Motor neuron (in vitro differentiated cells): Measurements from ENCODE around the gene TSPO2. TPM values are rescaled to one million over a fixed set of nuclear protein-coding genes. Genes with fewer than 3 reads are reported as not detected.
A peak's percentile ranks its signal among the peaks of the same experiment; 100 is the strongest.

Experiments used
- ATAC-seq, 8 experiments: fragments of 200-7000 bp; cut with Tn5 transposase; replicated peaks in 6 of 8; 2 replicates each; pipeline ENCODE4 v1.8.0; 2021; ENCODE audit warnings: mild to moderate bottlenecking in 8 of 8, moderate library complexity in 8 of 8
- H3K27ac ChIP-seq, 2 donors: fragments of 250-450 bp; sonication (Bioruptor Pico); 2 replicates each; pipeline ENCODE4 v1.9.0; 2021; ENCODE audit warnings: antibody characterized with exemption in 2 of 2, mild to moderate bottlenecking in 2 of 2, moderate library complexity in 1 of 2
- H3K4me1 ChIP-seq, 2 donors: fragments of 250-450 bp; sonication (Bioruptor Pico); replicated peaks in 1 of 2; 2 replicates each; pipeline ENCODE4 v1.6.1; 2021; ENCODE audit warnings: antibody characterized with exemption in 2 of 2, mild to moderate bottlenecking in 2 of 2, moderate library complexity in 1 of 2
- H3K4me3 ChIP-seq, 5 donors: fragments of 250-450 bp; sonication (Bioruptor Pico); 2 replicates each; pipeline ENCODE4 v1.9.0; 2021; ENCODE audit warnings: antibody characterized with exemption in 5 of 5, mild to moderate bottlenecking in 5 of 5, moderate library complexity in 4 of 5
- WGBS, 10 experiments: fragments of 450-650 bp; shearing (Covaris generic); methylation state at CpG; one replicate each; pipeline ENCODE4 v1.0.0; 2022; 5-methylcytosine and 5-hydroxymethylcytosine counted together
- in situ Hi-C, 9 experiments: fragments of 400-800 bp; cut with MboI; loops; one replicate each; pipeline ENCODE4 v1.15.0; 2021; ENCODE audit warnings: low sequenced_read_pairs in 9 of 9, low pct_unique_long_range_greater_than_20kb in 2 of 9; ENCODE audit not compliant: unreplicated experiment in 9 of 9
- total RNA-seq, 8 experiments: library from RNA; unstranded; fragments of 300-600 nt; gene quantifications; 2 replicates each; pipeline versions ENCODE4 v1.2.3 to v1.2.4, GENCODE V29; 2022

The TSPO2 gene
- total RNA-seq, 8 experiments from 2014 or later = 0.23 TPM; not detected in 7

DNA sequence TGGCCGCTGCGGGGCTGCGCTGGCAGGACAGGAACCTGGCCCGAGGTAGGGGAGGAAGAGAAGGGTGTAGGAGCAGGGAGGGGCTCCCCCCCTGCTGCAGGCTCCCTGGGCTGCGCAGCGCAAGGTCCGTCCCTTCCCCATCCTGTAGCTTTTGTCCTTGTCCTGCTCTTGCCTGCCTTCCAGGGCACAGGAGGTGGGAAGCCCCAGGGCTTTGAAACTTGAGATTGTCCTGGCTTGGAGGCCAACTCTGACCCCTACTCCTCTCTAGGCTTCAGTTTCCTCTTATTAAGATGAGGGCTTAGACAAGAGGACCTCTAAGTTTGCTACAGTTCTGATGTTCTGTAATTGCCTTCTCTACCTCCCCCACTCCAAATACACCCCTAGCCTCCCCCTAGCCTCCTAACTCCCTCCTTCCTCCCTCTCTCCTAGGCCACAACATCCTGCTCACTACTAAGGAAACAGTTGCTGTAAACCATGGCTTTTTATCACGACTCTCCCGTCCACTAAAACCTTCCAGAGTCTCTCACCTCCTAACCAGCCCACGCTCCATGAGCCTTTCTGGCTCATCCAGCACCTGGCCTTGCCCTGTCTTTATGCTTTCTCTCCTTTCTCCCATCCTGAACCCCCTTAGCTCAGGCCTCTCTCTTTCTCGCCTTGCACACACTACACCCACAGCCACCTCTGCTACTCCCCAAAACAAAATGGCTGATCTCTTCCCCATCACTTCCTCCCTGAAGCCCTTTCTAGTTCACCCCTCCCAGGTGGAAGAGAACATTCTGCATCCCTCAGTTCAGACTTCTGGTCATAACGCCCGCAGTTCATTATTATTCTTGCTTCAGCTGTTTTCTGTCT lies 13.5 kb upstream of the TSPO2 start:
- H3K4me1 ChIP-seq = peaks cover 0 to 2% of the 10 kb centered on the region in 2 donors
- peak overlapping the region in 2 of 5 donors; percentile 24 to 28 for H3K4me3 ChIP-seq
- in situ Hi-C loops = loop anchor here in 4 of 9 experiments (10.0 to 25.0 kb wide), 4 partner anchors 134 to 1666 kb away; no protein-coding TSS in a partner anchor
- no peak for ATAC-seq
- WGBS, 10 experiments = 71 to 100% (median 96%) methylated on average over 1 to 5 of the region's 13 CpGs; no CpG with 5 or more reads in 2 of the 10 experiments
- H3K27ac ChIP-seq = no peak overlapping the region

DNA sequence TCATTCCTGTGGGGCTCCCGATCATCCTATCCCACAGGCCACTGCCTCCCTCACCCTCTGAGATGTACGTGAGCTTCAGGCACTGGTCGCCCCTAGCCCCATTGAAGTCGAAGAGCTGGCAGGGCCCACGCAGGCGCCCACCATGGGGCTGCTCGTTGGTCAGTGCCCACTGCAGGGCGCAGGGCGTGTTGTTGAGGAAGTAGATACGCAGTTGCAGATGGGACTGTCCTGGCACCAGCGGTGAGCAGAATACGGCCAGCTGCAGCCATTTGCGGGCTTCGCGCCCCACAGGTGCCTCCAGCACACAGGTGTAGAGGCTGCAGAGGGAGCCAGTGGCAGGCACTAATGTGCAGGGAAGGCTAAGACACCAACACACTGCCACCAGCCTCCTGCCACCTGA lies 9.4 kb upstream of the TSPO2 start:
- Histone ChIP-seq H3K4me3 (no peak overlapping the region), H3K4me1 (peaks cover 0 to under 1% of the 10 kb centered on the region in 2 donors), H3K27ac (no peak overlapping the region)
- 40 to 98% (median 92%) methylated on average over 1 to 10 of the region's 15 CpGs; no CpG with 5 or more reads in 6 of the 10 experiments for WGBS, 10 experiments
- in situ Hi-C loops = loop anchor here in 2 of 9 experiments (25.0 kb wide), 2 partner anchors 1046 to 1671 kb away; no protein-coding TSS in a partner anchor
- ATAC-seq = no peak

DNA sequence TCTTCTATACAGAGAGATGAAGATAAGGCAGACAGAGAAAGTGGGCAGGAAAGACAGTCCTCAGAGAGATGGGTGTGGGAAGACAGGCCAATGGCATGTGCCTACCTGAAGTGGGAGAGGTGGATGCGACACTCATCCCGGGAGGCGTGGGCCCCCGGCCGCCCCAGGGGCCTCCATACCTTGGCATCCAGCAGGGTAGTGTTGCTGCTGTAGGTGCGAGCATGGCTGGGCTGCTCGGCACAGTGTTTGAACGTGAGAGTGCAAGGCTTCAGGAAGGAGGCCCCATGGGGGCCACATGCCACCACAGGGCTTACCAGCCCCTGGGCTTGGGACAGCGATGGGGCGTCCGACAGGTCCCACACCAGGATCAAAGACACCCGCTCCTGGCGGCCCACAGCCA lies 8.5 kb upstream of the TSPO2 start:
- in situ Hi-C loops = loop anchor here in 2 of 9 experiments (25.0 kb wide), 2 partner anchors 1046 to 1671 kb away; no protein-coding TSS in a partner anchor
- H3K4me3 ChIP-seq = no peak overlapping the region
- WGBS, 10 experiments = 74 to 100% (median 90%) methylated on average over 1 to 5 of the region's 13 CpGs; no CpG with 5 or more reads in 4 of the 10 experiments
- no peak for ATAC-seq
- no peak overlapping the region for H3K27ac ChIP-seq
- H3K4me1 ChIP-seq = no peaks in the 10 kb centered on the region

DNA sequence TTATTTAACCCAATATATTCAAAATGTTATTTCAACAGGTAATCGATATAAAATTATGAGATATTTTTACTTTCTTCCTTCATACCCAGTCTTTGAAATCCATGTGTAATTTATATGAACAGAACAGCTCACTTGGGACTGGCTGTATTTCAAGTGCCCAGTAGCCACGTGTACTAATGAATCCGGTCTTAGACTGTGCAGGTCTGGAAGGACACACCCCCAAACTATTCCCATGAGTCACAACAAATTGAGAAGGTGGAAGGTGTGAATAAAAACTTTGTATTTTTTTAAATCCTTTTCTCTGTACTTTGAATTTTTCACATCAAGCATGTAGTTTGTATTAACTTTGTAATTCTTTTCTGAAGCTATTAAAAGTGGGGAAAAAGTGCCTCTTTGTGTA lies 6.1 kb upstream of the TSPO2 start:
- in situ Hi-C loops = loop anchor here in 2 of 9 experiments (25.0 kb wide), 2 partner anchors 1049 to 1674 kb away; no protein-coding TSS in a partner anchor
- WGBS, 10 experiments = 40 to 100% (median 80%) methylated on average over 1 to 3 of the region's 3 CpGs; no CpG with 5 or more reads in 1 of the 10 experiments
- ATAC-seq = peak in 2 of 8 experiments; percentile 16 to 57

DNA sequence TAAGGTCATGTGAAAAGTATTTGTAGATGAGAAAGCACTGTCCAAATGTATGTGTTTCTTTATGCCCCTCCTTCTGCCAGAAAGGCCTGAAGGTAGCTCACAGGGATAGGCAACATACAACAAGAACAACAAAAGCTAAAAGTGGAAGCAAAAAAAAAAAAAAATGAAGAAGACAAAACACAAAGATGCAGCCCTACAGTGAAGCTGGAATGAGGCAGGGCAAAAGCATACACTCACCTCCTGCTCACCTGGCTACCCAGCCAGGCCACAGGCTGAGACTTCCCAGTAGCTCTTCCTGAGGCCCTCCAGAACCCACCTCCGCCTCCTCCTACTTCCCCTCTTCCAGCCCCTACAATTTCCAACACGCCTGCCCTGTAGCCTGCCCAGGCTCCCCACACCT lies 5.7 kb upstream of the TSPO2 start:
- in situ Hi-C loops = loop anchor here in 2 of 9 experiments (25.0 kb wide), 2 partner anchors 1049 to 1674 kb away; no protein-coding TSS in a partner anchor
- Histone ChIP-seq H3K4me1 (no peaks in the 10 kb centered on the region), H3K27ac (no peak overlapping the region), H3K4me3 (no peak overlapping the region)
- ATAC-seq = no peak
- WGBS, 10 experiments = 80 to 100% (median 90%) methylated on average over 1 of the region's 2 CpGs; no CpG with 5 or more reads in 6 of the 10 experiments

More for the DNA sequence above, 6.1 kb upstream of the TSPO2 start:
- Histone ChIP-seq H3K4me3 (no peak overlapping the region), H3K27ac (no peak overlapping the region), H3K4me1 (no peaks in the 10 kb centered on the region)

DNA sequence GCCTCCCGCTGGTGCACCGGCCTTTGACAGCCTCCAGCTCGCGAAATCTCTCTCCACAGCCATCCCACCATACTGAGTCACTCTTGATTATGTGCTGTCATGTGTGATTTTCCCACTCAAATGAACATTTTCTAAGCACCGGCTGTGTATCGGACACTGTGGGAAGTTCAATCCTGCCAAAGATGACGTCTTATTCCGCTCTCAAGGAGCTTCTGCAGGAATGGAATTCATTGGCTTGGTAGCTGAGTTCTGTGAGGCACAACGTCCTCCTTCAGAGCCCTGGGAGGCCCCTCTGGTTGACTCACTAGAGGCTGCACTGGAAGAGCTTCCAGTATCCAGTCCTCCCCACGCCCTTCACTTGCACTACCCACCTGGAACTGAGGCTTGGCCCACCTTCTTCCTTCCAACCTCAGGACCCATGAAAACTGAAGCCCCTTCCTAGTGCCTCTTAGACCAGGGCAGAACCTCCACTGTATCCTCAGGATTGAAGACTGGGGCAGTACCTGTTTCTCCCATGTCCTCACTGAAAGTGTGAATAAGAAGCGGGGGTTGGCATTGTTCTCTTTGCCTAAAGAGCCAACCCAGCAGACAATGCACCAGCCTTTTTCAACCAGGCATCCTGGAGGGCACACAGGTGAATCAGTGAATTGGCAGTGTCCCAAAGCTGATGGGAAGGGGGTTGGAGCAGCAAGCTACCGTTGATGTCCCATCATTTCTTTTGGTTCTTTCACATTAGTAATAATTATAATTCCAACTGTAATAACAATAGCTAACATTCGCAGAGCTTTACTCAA lies 5.0 kb upstream of the TSPO2 start:
- H3K4me3 ChIP-seq = no peak overlapping the region
- ATAC-seq = no peak
- in situ Hi-C loops = loop anchor here in 2 of 9 experiments (25.0 kb wide), 2 partner anchors 1050 to 1675 kb away; no protein-coding TSS in a partner anchor
- 40 to 100% (median 88%) methylated on average over 1 to 9 of the region's 13 CpGs for WGBS, 10 experiments
- no peak overlapping the region for H3K27ac ChIP-seq
- H3K4me1 ChIP-seq = no peaks in the 10 kb centered on the region

DNA sequence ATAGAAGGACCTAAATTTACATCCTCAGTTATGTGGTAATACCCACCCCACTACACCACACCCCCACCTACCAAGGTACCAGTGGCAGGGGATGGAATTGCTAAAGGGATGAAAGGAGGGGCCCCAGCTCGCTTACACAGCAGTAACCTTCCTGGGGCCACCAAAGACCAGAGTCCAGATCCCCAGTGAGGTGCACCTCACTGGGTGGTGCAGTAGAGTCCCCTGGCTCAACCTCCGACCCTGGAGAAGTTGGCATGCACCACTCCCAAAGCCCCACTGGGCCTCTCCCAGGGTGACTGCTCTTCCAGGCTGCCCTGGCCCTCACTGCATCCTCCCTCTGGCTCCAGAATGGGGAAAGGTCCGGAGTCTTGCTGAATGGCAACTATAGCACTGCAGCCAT lies 4.1 kb upstream of the TSPO2 start:
- ATAC-seq = no peak
- in situ Hi-C loops = loop anchor here in 2 of 9 experiments (25.0 kb wide), 2 partner anchors 1051 to 1676 kb away; no protein-coding TSS in a partner anchor
- H3K4me3 ChIP-seq = no peak overlapping the region
- H3K4me1 ChIP-seq = no peaks in the 10 kb centered on the region
- 0 to 100% methylated on average over 1 of the region's 3 CpGs; no CpG with 5 or more reads in 8 of the 10 experiments for WGBS, 10 experiments
- H3K27ac ChIP-seq = no peak overlapping the region

DNA sequence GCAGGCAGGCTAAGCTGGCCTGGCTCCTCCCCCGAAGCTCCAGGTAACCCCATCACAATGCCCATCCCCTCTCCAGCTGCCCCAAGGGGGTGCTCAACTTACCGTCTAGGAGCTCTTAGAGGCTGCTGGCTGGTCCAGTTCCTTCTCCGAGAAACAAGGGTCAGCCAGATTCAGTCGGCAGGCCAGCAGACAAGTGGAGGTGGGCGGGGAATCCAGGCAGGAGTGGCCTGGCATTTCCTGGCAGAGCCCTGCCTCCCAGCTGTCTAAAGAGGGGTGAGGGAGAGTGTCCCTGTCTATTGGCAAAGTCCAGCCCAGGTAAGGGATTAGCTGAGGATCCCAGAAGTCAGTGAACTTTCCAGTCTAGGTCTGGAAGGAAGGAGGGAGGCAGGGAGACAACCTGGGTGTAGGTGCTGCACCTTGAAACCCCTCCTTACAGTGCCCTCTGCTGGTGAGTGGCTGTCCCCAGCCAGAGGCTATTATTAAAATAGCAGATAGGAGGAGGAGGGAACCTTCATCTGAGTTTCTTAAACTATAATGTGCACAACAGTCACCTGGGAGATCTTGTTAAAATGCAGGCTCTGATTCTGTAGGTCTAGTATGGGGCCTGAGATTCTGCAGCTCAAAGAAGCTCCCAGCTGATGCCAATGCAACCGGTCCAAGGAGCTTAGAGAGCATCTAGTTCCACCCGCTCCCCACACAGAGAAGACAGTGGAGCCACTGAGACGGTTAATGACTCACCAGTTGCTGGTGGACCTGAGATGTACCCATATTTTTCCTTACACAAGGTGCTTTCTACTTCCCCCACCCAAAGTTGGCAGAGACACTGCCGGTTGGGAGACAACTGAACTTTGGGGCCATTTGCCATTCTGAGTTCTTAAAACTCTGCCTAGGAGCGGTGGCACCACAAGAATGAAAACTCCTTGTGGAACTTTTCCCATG lies 2.9 kb upstream of the TSPO2 start, which contains the start of gene UNC5CL:
UNC5CL (minus strand) TSS at position 162 of the 939 bp plus-strand sequence. CDS start 4,147 bp downstream, outside the sequence.
- peak in 3 of 8 experiments; percentile 16 to 80 (median 41) for ATAC-seq
- no peak within 1 kb of the TSS for H3K4me3 ChIP-seq
- H3K4me1 ChIP-seq = no peaks in the 10 kb centered on the region
- 50 to 100% (median 85%) methylated on average over 1 to 6 of the region's 10 CpGs; no CpG with 5 or more reads in 2 of the 10 experiments for WGBS, 10 experiments
- no peak within 1 kb of the TSS for H3K27ac ChIP-seq
- in situ Hi-C loops = loop anchor here in 2 of 9 experiments (25.0 kb wide), 2 partner anchors 1052 to 1677 kb away; no protein-coding TSS in a partner anchor

DNA sequence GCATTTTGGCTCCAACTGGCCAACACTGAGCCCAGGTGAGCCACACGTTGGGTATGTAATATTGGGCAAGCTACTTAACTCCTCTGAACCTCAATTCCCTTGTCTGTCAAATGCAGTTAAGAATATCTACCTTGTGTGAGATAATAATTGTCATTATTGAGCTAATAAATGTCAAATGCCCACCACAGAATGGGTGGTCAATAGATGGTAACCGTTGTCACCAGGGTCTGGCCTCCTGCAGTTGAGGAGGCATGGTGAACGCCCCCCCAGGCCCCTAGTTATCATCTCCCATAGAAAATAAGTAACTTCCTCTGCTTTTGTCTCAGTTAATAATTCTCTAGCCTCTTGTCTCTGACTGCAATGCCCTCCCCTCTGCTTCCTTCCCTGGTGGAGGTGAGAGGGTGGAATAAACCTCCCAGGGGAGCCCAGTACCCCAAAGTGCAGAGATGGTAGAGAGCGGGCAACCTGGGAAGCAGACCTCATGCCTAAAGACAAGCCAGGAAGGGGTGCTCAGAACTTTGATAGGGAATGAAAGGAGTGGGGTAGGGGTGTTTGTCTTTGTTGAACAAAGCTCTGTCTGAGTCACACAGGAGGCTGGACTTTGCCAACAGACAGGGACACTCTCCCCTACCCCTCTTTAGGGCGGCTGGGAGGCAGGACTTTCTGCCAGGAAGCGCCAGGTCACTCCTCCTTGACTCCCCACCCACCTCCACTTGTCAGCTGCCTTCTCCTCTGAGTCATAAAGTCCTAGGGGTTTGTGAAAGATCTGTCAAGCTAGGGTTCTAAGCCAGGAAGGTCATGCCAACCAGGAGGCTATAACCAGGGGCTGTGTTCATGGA lies 1.9 kb upstream of the TSPO2 start:
- in situ Hi-C loops = loop anchor here in 2 of 9 experiments (25.0 kb wide), 2 partner anchors 1053 to 1678 kb away; no protein-coding TSS in a partner anchor
- WGBS, 10 experiments = 0 to 60% (median 35%) methylated on average over 1 to 6 of the region's 6 CpGs; no CpG with 5 or more reads in 2 of the 10 experiments
- peak in 6 of 8 experiments; percentile 10 to 76 (median 36) for ATAC-seq
- Histone ChIP-seq H3K4me3 (no peak overlapping the region), H3K27ac (no peak overlapping the region), H3K4me1 (no peaks in the 10 kb centered on the region)

DNA sequence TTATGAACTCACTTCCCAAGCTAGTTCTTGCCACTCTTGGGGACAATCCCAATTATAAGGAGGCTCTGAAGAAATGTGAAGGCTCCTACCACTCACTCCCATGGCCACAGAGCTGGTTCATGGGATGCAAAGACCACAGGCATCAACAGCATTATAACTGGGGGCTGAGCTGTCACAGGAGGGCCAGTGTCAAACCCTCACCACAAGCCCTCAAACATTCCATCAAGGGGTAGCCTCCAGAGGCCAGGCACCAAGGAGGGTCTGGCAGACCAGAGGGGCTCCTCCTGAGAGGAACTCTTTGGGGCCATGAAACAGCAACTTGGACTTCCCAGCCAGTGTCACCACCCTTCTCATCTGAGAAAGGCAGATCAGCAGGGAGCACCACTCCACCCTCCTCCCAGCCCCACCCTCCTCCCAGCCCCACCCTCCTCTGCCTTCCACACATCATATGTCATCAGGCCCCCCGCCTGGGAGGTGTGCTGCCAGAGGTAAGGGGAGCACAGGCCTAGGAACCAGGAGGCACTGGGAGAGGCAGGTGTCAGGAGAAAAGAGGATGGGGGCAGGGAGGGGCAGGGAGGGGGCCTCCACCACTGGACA lies 1.2 kb upstream of the TSPO2 start:
- in situ Hi-C loops = loop anchor here in 2 of 9 experiments (25.0 kb wide), 2 partner anchors 1054 to 1679 kb away; no protein-coding TSS in a partner anchor
- ATAC-seq = peak in 2 of 8 experiments; percentile 58 to 69
- WGBS, 10 experiments = 100% methylated on average over 1 of the region's 1 CpG; no CpG with 5 or more reads in 9 of the 10 experiments

More for the DNA sequence above, 1.2 kb upstream of the TSPO2 start:
- Histone ChIP-seq H3K27ac (no peak overlapping the region), H3K4me1 (no peaks in the 10 kb centered on the region), H3K4me3 (no peak overlapping the region)
